ENCODE results near the gene GPR17.
A peak's percentile ranks its signal among the peaks of the same experiment; 100 is the strongest.

The GPR17 gene

DNA sequence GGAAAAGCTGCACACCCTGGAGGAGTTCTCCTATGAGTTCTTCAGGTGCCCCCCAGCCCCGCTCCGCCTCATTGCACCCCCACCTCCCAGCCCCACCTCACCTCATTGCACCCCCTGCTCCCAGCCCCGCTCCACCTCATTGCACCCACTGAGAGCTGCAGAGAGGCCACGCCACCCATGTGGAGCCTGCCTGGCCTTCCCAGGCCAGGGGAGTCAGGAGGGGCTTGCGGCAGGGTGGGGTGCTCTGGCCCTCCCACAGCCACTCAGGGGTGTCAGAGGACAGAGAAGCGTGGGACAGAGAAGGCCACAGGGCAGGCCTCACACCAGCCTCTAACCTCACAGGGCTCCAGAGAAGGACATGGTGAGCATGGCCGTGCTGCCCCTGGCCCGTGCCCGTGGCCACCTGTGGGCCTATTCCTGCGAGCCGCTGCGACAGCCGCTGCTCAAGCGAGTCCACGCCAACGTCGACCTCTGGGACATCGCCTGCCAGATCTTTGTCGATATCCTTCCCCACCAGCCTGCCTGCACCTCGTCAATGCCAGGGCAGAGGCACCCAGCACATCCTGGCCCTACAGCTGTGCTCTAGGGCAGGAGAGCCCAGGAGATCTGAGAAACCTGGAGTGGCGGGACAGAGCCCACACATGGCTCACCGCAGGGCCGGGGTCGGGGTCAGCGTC, 15.0 kb upstream of the GPR17 start:
- DNase-seq, result no peak

DNA sequence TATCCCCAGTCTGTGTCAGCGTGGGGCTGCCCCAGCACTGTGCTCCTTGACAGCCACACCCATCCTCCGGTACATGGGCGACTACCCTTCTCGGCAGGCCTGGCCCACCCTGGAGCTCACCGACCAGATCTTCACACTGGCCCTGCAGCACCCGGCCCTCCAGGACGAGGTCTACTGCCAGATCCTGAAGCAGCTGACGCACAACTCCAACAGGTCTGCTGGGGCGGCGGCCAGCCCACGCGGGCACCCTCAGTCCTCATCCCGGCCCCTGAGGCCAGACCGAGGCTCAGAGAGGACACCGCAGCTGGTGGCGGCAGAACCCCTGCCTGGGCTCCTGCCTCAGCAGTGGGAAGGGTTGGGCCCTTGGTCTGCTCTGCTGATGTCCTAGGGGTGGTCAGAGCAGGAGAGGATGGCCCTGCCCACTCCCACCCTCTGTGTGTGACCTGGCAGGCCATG, 14.4 kb upstream of the GPR17 start:
- no peak for DNase-seq

GRCh38 chr2:127631997-127632581, 13.9 kb upstream of the GPR17 start:
- no peak for DNase-seq

GRCh38 chr2:127632592-127633489, 13.1 kb upstream of the GPR17 start:
- DNase-seq, result no peak

- no peak for DNase-seq
Observed at GRCh38 chr2:127633556-127634065, 12.3 kb upstream of the GPR17 start.

- peak; percentile 33 for DNase-seq
Observed at GRCh38 chr2:127634066-127634617, 11.8 kb upstream of the GPR17 start.

GRCh38 chr2:127634626-127635379, 11.2 kb upstream of the GPR17 start:
- DNase-seq, result no peak

DNA sequence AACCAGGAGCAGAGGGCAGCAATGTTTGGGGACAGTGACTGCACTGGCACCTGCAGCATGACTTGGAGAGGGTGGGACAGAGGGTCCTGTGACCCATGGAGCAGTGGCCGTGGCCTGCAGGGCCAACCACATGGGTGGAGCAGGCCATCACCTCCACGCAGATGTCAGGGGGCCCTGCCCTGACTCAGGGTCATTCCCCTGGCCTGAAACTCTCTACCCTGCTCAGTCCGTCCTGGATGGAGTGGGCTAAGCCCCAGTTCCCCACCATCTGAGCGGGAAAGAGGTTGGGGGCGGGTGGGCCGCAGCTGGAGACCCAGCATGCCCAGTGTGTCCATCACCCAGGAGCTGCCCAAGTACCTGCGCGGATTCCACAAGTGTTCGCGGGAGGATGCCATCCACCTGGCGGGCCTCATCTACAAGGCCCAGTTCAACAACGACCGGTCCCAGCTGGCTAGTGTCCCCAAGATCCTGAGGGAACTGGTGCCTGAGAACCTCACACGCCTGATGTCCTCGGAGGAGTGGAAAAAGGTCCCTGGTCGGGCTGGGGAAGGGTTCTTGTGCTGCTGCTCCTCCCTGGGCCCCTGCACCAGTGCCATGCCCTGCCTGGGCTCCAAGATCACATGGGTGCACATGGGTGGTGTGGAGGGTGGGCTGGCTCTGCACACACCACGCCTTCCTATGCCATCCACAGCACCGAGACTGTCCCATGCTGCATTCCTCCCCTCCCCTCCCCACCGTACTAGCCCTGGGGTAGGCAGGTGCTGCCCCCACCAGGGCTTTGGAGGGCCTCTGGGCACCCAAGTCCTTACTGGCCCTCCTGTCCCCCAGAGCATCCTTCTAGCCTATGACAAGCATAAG, 10.3 kb upstream of the GPR17 start:
- no peak for DNase-seq

DNA sequence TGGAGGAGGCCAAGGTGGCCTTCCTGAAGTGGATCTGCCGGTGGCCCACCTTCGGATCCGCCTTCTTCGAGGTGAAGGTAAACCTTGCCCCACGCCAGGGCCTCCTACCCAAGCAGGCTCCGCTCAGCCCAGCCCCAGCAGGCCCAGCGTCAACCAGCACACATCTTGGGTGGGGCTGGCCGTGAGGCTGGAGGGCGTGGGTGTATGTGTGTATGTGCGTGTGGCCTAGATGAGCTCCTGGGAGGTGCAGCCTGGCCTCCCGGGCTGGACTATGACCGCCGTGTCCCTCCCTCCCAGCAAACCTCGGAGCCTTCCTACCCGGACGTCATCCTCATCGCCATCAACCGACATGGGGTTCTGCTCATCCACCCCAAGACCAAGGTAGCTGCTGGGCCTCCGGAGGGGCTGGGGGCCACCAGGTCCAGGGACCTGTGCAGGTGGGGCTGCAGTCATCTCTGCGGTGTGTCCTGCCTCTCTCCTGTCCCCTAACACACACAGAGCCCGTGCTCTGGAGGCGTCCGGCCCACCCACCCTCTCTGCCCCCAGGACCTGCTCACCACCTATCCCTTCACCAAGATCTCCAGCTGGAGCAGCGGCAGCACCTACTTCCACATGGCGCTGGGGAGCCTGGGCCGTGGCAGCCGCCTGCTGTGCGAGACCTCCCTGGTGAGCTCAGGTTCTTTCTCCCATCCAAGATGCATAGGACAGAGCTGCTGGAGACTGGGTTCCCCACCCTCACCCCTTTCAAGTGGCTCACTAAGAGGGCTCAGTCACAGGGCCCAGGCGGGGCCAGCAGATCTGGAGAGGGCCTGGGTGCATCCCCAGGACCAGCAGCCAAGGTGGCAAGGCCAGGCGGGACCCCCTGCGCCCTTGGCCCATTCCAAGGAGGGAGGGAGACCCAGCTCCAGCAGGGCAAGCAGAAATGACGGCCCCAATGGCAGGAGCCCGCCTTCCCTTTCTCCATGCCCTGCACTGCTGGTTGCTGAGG, 9.4 kb upstream of the GPR17 start:
- DNase-seq, result no peak

GRCh38 chr2:127637236-127637630, 8.7 kb upstream of the GPR17 start:
- DNase-seq, result no peak

DNA sequence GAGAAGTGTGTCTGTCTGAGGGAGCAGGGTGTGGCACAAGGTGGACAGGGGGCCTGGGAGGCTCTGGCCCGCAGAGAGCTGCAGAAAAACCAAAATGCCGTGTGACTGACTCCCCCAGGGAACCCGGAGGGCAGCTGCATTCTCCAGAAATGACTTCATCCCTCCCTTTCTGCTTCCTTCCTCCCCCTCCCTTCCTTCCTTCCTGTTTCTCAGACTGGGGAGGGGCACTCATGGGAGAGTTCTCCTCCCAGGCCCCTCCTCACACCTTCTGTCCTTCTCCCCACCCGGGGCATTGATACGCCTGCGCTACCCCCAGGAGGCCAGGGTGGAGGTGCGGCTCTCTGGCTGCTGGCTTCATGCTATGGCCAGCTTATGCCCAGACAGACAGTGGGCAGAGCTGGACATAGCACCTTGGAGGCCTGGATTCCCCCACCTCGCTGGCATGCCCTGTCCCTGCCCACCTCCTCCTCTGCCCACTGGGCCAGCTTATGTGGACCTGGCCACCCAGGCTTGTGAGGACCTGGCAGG, 8.2 kb upstream of the GPR17 start:
- DNase-seq, result no peak

GRCh38 chr2:127638361-127639110, 7.4 kb upstream of the GPR17 start:
- no peak for DNase-seq

DNA sequence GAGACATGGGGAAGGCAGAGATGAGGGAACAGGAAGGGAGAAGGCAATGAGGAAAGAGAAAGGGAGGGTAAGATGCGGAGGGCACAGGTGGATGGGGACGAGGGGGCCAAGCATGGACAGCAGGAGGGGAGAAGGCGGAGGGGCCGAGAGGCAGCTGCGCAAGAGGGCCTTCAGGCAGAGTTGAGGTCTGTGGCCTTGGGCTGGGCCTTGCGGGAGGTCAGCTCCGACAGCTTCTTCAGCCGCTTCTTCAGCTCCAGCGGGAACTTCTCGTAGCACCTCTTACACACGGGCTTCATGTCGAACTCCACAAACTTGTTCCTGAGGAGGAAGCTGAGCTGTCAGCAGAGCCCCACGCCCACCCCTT, 6.9 kb upstream of the GPR17 start:
- DNase-seq, result no peak

DNA sequence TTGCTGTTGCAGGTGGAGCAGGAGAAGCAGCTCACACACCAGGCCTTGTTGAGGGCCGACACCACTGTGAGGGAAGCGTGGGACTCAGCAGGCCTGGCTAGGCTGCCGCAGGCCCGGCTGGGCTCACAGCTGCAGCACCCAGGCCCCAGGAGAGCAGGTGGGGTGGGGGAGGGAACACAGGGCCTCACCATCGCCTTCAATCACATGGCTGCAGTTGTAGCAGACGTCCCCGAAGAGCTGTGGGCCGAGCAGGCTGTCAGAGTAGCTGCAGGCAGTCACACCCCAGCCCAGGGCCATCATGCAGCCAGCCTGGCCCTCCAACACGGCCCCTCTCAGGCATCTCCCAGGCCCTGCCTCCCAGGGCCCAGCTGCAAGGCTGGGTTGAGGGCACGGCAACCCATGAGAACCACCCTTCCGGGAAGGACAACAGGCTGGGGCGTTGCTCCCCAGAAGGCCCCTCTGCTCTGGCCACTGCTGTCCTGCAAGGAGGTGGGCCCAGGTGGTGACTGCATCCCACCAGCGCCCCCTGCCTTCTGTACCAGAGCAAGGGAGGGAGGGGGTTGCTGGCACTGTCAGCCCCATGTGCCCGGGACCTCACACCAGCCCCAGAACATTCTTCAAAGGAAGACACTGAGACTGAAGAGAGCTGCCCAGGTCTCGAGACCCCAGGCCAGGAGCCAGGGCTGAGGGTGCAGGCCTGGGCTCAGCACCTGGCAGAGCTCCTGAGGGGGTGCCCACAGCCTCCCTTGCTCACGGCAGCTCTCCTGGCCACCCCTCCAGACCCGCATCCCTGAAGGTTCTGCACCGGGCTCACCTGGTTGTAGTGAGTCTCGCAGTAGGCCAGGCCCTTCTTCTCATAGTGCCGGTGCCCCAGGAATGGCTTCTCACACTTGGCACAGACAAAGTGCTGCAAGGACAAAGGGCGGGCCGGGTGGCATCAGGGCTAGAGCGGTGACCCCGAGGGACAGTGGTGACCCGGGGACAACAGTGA, 5.6 kb upstream of the GPR17 start:
- DNase-seq, result no peak

GRCh38 chr2:127641133-127641532, 4.8 kb upstream of the GPR17 start:
- DNase-seq, result no peak

GRCh38 chr2:127641846-127642507, 4.0 kb upstream of the GPR17 start:
- DNase-seq, result no peak

DNA sequence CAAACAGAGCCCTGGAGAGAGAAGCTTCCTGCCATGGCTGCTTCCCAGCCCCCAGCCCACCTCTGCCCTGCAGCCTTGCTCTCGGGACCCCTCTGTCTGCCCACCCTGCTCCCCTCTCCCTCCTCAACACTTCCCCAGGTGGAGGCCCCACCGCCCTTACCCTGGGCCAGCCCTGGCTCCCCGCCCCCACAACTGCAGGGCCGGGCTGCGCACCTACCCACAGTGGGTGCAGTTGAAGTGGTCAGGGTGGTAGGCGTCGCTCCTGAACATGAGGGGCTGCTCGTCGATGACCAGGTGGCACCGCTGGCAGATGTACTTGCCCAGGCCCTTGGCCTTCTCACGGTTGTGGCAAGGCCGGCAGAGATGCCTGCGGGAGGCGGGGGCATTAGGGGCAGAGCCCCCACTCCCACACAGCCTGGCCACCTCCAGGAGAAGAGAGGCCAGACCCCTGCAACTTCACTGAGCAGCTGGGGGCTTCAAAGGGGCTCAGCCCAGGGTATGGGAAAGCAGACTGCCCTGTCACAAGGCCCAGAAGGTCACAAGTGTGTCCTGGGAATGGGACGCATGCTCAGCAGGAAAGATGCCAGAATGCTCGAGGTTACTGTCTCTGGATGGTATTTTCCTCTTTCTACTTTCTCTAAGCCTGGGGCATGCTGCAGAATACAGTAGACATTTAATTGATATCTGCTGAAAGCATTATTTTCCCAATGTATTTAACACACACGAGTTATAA, 3.1 kb upstream of the GPR17 start:
- no peak for DNase-seq

Data from SHP77 treated with DMSO at 0.1 percent for 48 hours (cell line).